GM19324 (cell line): ENCODE measurements around the gene ANAPC2.

ENCODE experiments used
- ATAC-seq: cut with Tn5 transposase; IDR thresholded peaks from one replicate; pipeline ENCODE4 v1.9.1; 2021; ENCODE audit warnings: mild to moderate bottlenecking, moderate library complexity; ENCODE audit not compliant: unreplicated experiment, low FRiP score

The ANAPC2 gene

GRCh38 chr9:137149363-137149762, 39.0 kb downstream of the ANAPC2 start:
- ATAC-seq, result no peak

GRCh38 chr9:137148661-137149060, 39.7 kb downstream of the ANAPC2 start:
- no peak for ATAC-seq

GRCh38 chr9:137148242-137148641, 40.1 kb downstream of the ANAPC2 start:
- ATAC-seq, result no peak

GRCh38 chr9:137147793-137148160, 40.6 kb downstream of the ANAPC2 start:
- no peak for ATAC-seq

- ATAC-seq, result no peak
These were observed 41.1 kb downstream of the ANAPC2 start for GRCh38 chr9:137147091-137147792.

GRCh38 chr9:137146527-137146918, 41.8 kb downstream of the ANAPC2 start:
- ATAC-seq, result no peak

GRCh38 chr9:137145731-137146526, 42.4 kb downstream of the ANAPC2 start:
- ATAC-seq, result no peak

GRCh38 chr9:137143459-137143858, 44.9 kb downstream of the ANAPC2 start:
- no peak for ATAC-seq

- ATAC-seq, result no peak
These were observed 46.1 kb downstream of the ANAPC2 start for GRCh38 chr9:137141976-137142936.

- no peak for ATAC-seq
These were observed 47.1 kb downstream of the ANAPC2 start for GRCh38 chr9:137141050-137141810.

- no peak for ATAC-seq
These were observed 48.0 kb downstream of the ANAPC2 start for GRCh38 chr9:137140151-137141012.

- no peak for ATAC-seq
These were observed 48.8 kb downstream of the ANAPC2 start for GRCh38 chr9:137139468-137140150.

- no peak for ATAC-seq
These were observed 49.5 kb downstream of the ANAPC2 start, which contains the start of gene GRIN1 for GRCh38 chr9:137138722-137139467. Gene GRIN1, plus strand, starts transcription at chr9:137139154. Its CDS starts 333 bp downstream, at chr9:137139487.

GRCh38 chr9:137138058-137138721, 50.2 kb downstream of the ANAPC2 start:
- ATAC-seq, result no peak

GRCh38 chr9:137136881-137137607, 51.3 kb downstream of the ANAPC2 start:
- no peak for ATAC-seq

- ATAC-seq, result no peak
These were observed 52.0 kb downstream of the ANAPC2 start for GRCh38 chr9:137136261-137136880.
